Sigmoid colon (tissue), 7 donors: ENCODE data around the gene C2. TPM values are rescaled to one million over a fixed set of nuclear protein-coding genes. Genes with fewer than 3 reads are reported as not detected.
A peak's percentile ranks its signal among the peaks of the same experiment; 100 is the strongest.

ENCODE experiments used
- DNase-seq: peaks from one replicate; pipeline ENCODE4 v3.0.0-alpha.2; 2019
- H3K27ac ChIP-seq, 4 donors: fragments of 200-600 bp; sonication (generic); one replicate each; pipeline ENCODE4 v1.5.1; 2016 to 2019; ENCODE audit warnings: mild to moderate bottlenecking in 1 of 4
- H3K27me3 ChIP-seq, 3 donors: fragments of 200-600 bp; sonication (generic); one replicate each; pipeline ENCODE4 v1.5.1; 2019; ENCODE audit warnings: mild to moderate bottlenecking in 1 of 3
- H3K36me3 ChIP-seq, 4 donors: fragments of 200-600 bp; sonication (generic); one replicate each; pipeline ENCODE4 v1.5.1; 2016 to 2019
- H3K4me1 ChIP-seq, 4 donors: fragments of 200-600 bp; sonication (generic); one replicate each; pipeline ENCODE4 v1.5.1; 2017 to 2019
- H3K4me3 ChIP-seq, 4 donors: fragments of 200-600 bp; sonication (generic); one replicate each; pipeline ENCODE4 v1.5.1; 2017 to 2019; ENCODE audit warnings: mild to moderate bottlenecking in 2 of 4, moderate library complexity in 1 of 4
- H3K9me3 ChIP-seq, 4 donors: fragments of 200-600 bp in 3 of 4; sonication (generic) in 3 of 4; one replicate each; pipeline versions ENCODE4 v1.5.1 to v1.6.1; 2013 to 2019
- CTCF ChIP-seq, 4 experiments: fragments of 450-650 bp in 3 of 4; fragments of 200-600 bp in 1 of 4; IDR thresholded peaks; one replicate each; pipeline ENCODE4 v1.5.1; 2016 to 2019; ENCODE audit warnings: antibody characterized with exemption in 4 of 4, mild to moderate bottlenecking in 3 of 4, moderate library complexity in 2 of 4
- EP300 ChIP-seq, 4 donors: sonication (generic); formaldehyde crosslinking; IDR thresholded peaks; one replicate each; pipeline ENCODE4 v1.6.1; 2017; ENCODE audit warnings: antibody characterized with exemption in 4 of 4
- POLR2A ChIP-seq, 2 donors: fragments of 450-650 bp; IDR thresholded peaks; one replicate each; pipeline ENCODE4 v1.6.1; 2016; ENCODE audit warnings: antibody characterized with exemption in 2 of 2, mild to moderate bottlenecking in 2 of 2, moderate library complexity in 2 of 2
- POLR2AphosphoS5 ChIP-seq, 4 donors: sonication (generic); formaldehyde crosslinking; IDR thresholded peaks; one replicate each; pipeline ENCODE4 v1.6.1; 2017; ENCODE audit warnings: antibody characterized with exemption in 4 of 4
- WGBS, 2 donors: extraction: QIAGEN DNeasy Blood & Tissue Kit; methylation state at CpG; one replicate each; pipeline ENCODE4 v1.1.7; 2013; 5-methylcytosine and 5-hydroxymethylcytosine counted together
- intact Hi-C: fragments of 100-400 bp; cut with DNase I; formaldehyde crosslinking; loops from one replicate; pipeline ENCODE4 v1.15.1; 2023
- polyA plus RNA-seq, 3 donors: library from polyadenylated mRNA; stranded (reverse); fragments of 200-250 nt; gene quantifications; one replicate each; pipeline ENCODE4 v1.2.3, GENCODE V29; 2013
- total RNA-seq, 4 donors: library from RNA; depleted of rRNA; stranded (reverse); fragments of >200 nt; gene quantifications; one replicate each; pipeline ENCODE4 v1.1.0, GENCODE V29; 2016
- donor health status: healthy with polysubstance abuse.
- donor health status: Bipolar disorder and iron deficiency.
- donor health status: healthy.

C2 gene
- total and polyA plus RNA-seq, 7 donors, result 4.9 to 39.2 (median 15.7) TPM

GRCh38 chr6:31948306-31948705 is 20.8 kb downstream of the C2 start:
- H3K27ac ChIP-seq, result no peak overlapping the region
- peaks cover 0 to 23% (median 20%) of the 10 kb centered on the region in 4 donors for H3K4me1 ChIP-seq
- no peak overlapping the region for H3K4me3 ChIP-seq
- WGBS, 2 donors, result 80 to 84% methylated on average over 5 of the region's 5 CpGs
- intact Hi-C loops, result no loop called here
- H3K27me3 ChIP-seq, result no peaks in the 10 kb centered on the region
- no peak for TF ChIP-seq CTCF (IDR thresholded peaks at IDR 0.05)
- no peak for TF ChIP-seq POLR2AphosphoS5 (IDR thresholded peaks at IDR 0.05)
- TF ChIP-seq POLR2A (IDR thresholded peaks at IDR 0.05), result no peak
- TF ChIP-seq EP300 (IDR thresholded peaks at IDR 0.05), result no peak
- peaks cover 0 to 23% (median 12%) of the 10 kb centered on the region in 4 donors for H3K36me3 ChIP-seq
- no peak for DNase-seq
- H3K9me3 ChIP-seq, result no peaks in the 10 kb centered on the region

GRCh38 chr6:31948753-31949413 is 21.4 kb downstream of the C2 start:
- Histone ChIP-seq H3K27ac (peak overlapping the region in 1 of 4 donors; percentile 6), H3K4me3 (no peak overlapping the region), H3K36me3 (peaks cover 5 to 29% (median 18%) of the 10 kb centered on the region in 4 donors), H3K27me3 (no peaks in the 10 kb centered on the region), H3K9me3 (no peaks in the 10 kb centered on the region), H3K4me1 (peaks cover 0 to 23% (median 20%) of the 10 kb centered on the region in 4 donors)
- WGBS, 2 donors, result 80 to 88% methylated on average over 6 of the region's 6 CpGs
- intact Hi-C loops, result no loop called here
- DNase-seq, result no peak
- no peak for TF ChIP-seq EP300 (IDR thresholded peaks at IDR 0.05)
- TF ChIP-seq CTCF (IDR thresholded peaks at IDR 0.05), result no peak
- no peak for TF ChIP-seq POLR2A (IDR thresholded peaks at IDR 0.05)
- no peak for TF ChIP-seq POLR2AphosphoS5 (IDR thresholded peaks at IDR 0.05)

- WGBS, 2 donors, result 89 to 91% methylated on average over 7 of the region's 7 CpGs
- intact Hi-C loops, result loop anchor here (5.0 to 10.0 kb wide), 3 partner anchors 115 to 405 kb away; partner anchors contain the start of genes ATP6V1G2, DDX39B, LY6G5C and NFKBIL1
- Histone ChIP-seq H3K27me3 (no peaks in the 10 kb centered on the region), H3K4me3 (no peak overlapping the region), H3K4me1 (peaks cover 0 to 18% (median 16%) of the 10 kb centered on the region in 4 donors), H3K36me3 (peaks cover 16 to 41% (median 26%) of the 10 kb centered on the region in 4 donors), H3K9me3 (no peaks in the 10 kb centered on the region), H3K27ac (peak overlapping the region in 1 of 4 donors; percentile 6)
- TF ChIP-seq CTCF (IDR thresholded peaks at IDR 0.05), result no peak
- TF ChIP-seq POLR2A (IDR thresholded peaks at IDR 0.05), result no peak
- TF ChIP-seq POLR2AphosphoS5 (IDR thresholded peaks at IDR 0.05), result no peak
- no peak for TF ChIP-seq EP300 (IDR thresholded peaks at IDR 0.05)
- no peak for DNase-seq
Observed at GRCh38 chr6:31949926-31950548, 22.5 kb downstream of the C2 start.

- TF ChIP-seq POLR2AphosphoS5 (IDR thresholded peaks at IDR 0.05) (peak in 1 of 4 donors; percentile 27), POLR2A (IDR thresholded peaks at IDR 0.05) (no peak), EP300 (IDR thresholded peaks at IDR 0.05) (no peak), CTCF (IDR thresholded peaks at IDR 0.05) (peak; percentile 30 to 65 (median 62))
- Histone ChIP-seq H3K36me3 (peaks cover 25 to 62% (median 42%) of the 10 kb centered on the region in 4 donors), H3K9me3 (no peaks in the 10 kb centered on the region), H3K4me3 (no peak overlapping the region), H3K4me1 (peaks cover 0 to 4% (median under 1%) of the 10 kb centered on the region in 4 donors), H3K27ac (peak overlapping the region in 3 of 4 donors; percentile 36 to 50 (median 47)), H3K27me3 (no peaks in the 10 kb centered on the region)
- DNase-seq, result peak; percentile 76
- WGBS, 2 donors, result 40 to 63% methylated on average over 5 of the region's 5 CpGs
- intact Hi-C loops, result loop anchor here (5.0 to 10.0 kb wide), 3 partner anchors 117 to 407 kb away; partner anchors contain the start of genes ATP6V1G2, DDX39B, LY6G5C and NFKBIL1
Observed at GRCh38 chr6:31952140-31952805, 24.8 kb downstream of the C2 start.
